DMS114 treated with DMSO at 0.1 percent for 48 hours (cell line): ENCODE results near the gene USP21.
A peak's percentile ranks its signal among the peaks of the same experiment; 100 is the strongest.

Experiments
- DNase-seq: peaks from one replicate; lab custom pipeline; 2025; ENCODE audit not compliant: unreplicated experiment; lab: John Stamatoyannopoulos, UW

The USP21 gene

GRCh38 chr1:161166669-161167548 lies 7.6 kb downstream of the USP21 start:
- DNase-seq: no peak

GRCh38 chr1:161168906-161169305 lies 9.6 kb downstream of the USP21 start:
- no peak for DNase-seq

- no peak for DNase-seq
Observed at GRCh38 chr1:161171191-161171590, 11.9 kb downstream of the USP21 start.

- DNase-seq: no peak
Observed at GRCh38 chr1:161171696-161172095, 12.4 kb downstream of the USP21 start.

GRCh38 chr1:161172349-161172748 lies 13.0 kb downstream of the USP21 start:
- no peak for DNase-seq

GRCh38 chr1:161172776-161173376 lies 13.6 kb downstream of the USP21 start:
- DNase-seq: no peak

GRCh38 chr1:161173711-161174110 lies 14.4 kb downstream of the USP21 start:
- no peak for DNase-seq

- no peak for DNase-seq
Observed at GRCh38 chr1:161174911-161175310, 15.6 kb downstream of the USP21 start.

- DNase-seq: no peak
Observed at GRCh38 chr1:161175771-161176453, 16.6 kb downstream of the USP21 start.

GRCh38 chr1:161176468-161177111 lies 17.3 kb downstream of the USP21 start:
- no peak for DNase-seq

GRCh38 chr1:161177112-161177935 lies 18.0 kb downstream of the USP21 start, which contains the start of gene B4GALT3:
TSS of gene B4GALT3 (minus strand) at chr1:161177507. CDS start at chr1:161176060, 1,447 bp downstream.
- peak; percentile 84 for DNase-seq

- DNase-seq: no peak
Observed at GRCh38 chr1:161177936-161178244, 18.6 kb downstream of the USP21 start.

- DNase-seq: no peak
Observed at GRCh38 chr1:161179698-161180097, 20.4 kb downstream of the USP21 start.

GRCh38 chr1:161180639-161181038 lies 21.3 kb downstream of the USP21 start:
- peak; percentile 49 for DNase-seq

GRCh38 chr1:161182214-161182613 lies 22.9 kb downstream of the USP21 start:
- DNase-seq: no peak

GRCh38 chr1:161185282-161185682 lies 26.0 kb downstream of the USP21 start:
- DNase-seq: no peak

- no peak for DNase-seq
Observed at GRCh38 chr1:161185732-161186311, 26.5 kb downstream of the USP21 start.

- no peak for DNase-seq
Observed at GRCh38 chr1:161187311-161187710, 28.0 kb downstream of the USP21 start.

GRCh38 chr1:161188381-161188780 lies 29.1 kb downstream of the USP21 start:
- no peak for DNase-seq

GRCh38 chr1:161189036-161189435 lies 29.7 kb downstream of the USP21 start:
- no peak for DNase-seq
